MCF 10A (cell line): ENCODE measurements around the gene ZBTB25. TPM values are rescaled to one million over a fixed set of nuclear protein-coding genes. Genes with fewer than 3 reads are reported as not detected.

Experiments used
- BruUV-seq: library from RNA; stranded (reverse); fragments of 400-500 nt; replicated peaks from 2 replicates; lab custom pipeline; 2021; lab: Mats Ljungman, UMichigan
- CTCF ChIA-PET: fragments of 300-600 bp; sonication (Branson Sonifier 250); formaldehyde crosslinking; extraction: SDS; loops from one replicate; lab custom pipeline; 2021; ENCODE audit warnings: antibody characterized with exemption, inconsistent platforms; lab: Yijun Ruan, JAX
- POLR2A ChIA-PET: fragments of 300-600, 350-650 bp; sonication (Branson Sonifier 250); formaldehyde crosslinking; extraction: SDS; loops from one replicate; lab custom pipeline; 2020; ENCODE audit warnings: antibody characterized with exemption, inconsistent platforms; lab: Yijun Ruan, JAX
- DNase-seq: peaks from one replicate; pipeline ENCODE4 v3.0.0-alpha.2; 2018; ENCODE audit not compliant: unreplicated experiment
- H3K27ac Mint-ChIP-seq: one replicate; pipeline ENCODE4 v1.8.0; 2022; ENCODE audit warnings: mild to moderate bottlenecking, low read depth, mixed read lengths; ENCODE audit not compliant: unreplicated experiment
- H3K27me3 Mint-ChIP-seq: one replicate; pipeline ENCODE4 v1.8.0; 2022; ENCODE audit warnings: mixed read lengths; ENCODE audit not compliant: insufficient read depth, unreplicated experiment
- H3K36me3 Mint-ChIP-seq: one replicate; pipeline ENCODE4 v1.8.0; 2022; ENCODE audit warnings: mild to moderate bottlenecking, moderate library complexity, mixed read lengths; ENCODE audit not compliant: insufficient read depth, unreplicated experiment
- H3K4me1 Mint-ChIP-seq: one replicate; pipeline ENCODE4 v1.8.0; 2022; ENCODE audit warnings: mixed read lengths; ENCODE audit not compliant: insufficient read depth, unreplicated experiment
- H3K4me3 Mint-ChIP-seq: one replicate; pipeline ENCODE4 v1.8.0; 2022; ENCODE audit warnings: mild to moderate bottlenecking, moderate library complexity, mixed read lengths; ENCODE audit not compliant: unreplicated experiment
- H3K9me3 Mint-ChIP-seq: one replicate; pipeline ENCODE4 v1.8.0; 2022; ENCODE audit warnings: mixed read lengths; ENCODE audit not compliant: unreplicated experiment
- CTCF ChIP-seq: fragments of 200-600 bp; IDR thresholded peaks from one replicate; pipeline ENCODE4 v1.8.0; 2022; ENCODE audit warnings: antibody characterized with exemption, mild to moderate bottlenecking; ENCODE audit not compliant: unreplicated experiment
- intact Hi-C: fragments of 100-400 bp; cut with micrococcal nuclease; formaldehyde crosslinking; loops from 2 replicates; pipeline ENCODE4 v1.14.1; 2022
- total RNA-seq: library from RNA; stranded (reverse); gene quantifications from 2 replicates; pipeline ENCODE4 v1.2.3, GENCODE V29; 2022

The ZBTB25 gene
- total RNA-seq, 1 experiment from 2014 or later, result 11.7 TPM

- Mint-ChIP-seq H3K4me3 (no peak overlapping the region), H3K4me1 (peaks cover 17% of the 10 kb centered on the region), H3K9me3 (no peaks in the 10 kb centered on the region), H3K36me3 (peaks cover 89% of the 10 kb centered on the region), H3K27me3 (no peaks in the 10 kb centered on the region), H3K27ac (no peak overlapping the region)
- BruUV-seq, result no TSS peak
- intact Hi-C loops, result no loop called here
- TF ChIP-seq CTCF, result no peak
- ChIA-PET POLR2A (interaction anchor here (0.6 to 2.4 kb wide), 2 partner anchors 47 to 64 kb away, joined by 3 to 8 read pairs; partner anchors contain the start of gene ZBTB1), CTCF (interaction anchor here (4.5 kb wide), 1 partner anchor 11 kb away, joined by 30 read pairs; no protein-coding TSS in a partner anchor)
- no peak for DNase-seq
These were observed 63.1 kb downstream of the ZBTB25 start for GRCh38 chr14:64440494-64440893.

- peaks cover 93% of the 10 kb centered on the region for H3K36me3 Mint-ChIP-seq
- no peaks in the 10 kb centered on the region for H3K9me3 Mint-ChIP-seq
- no peaks in the 10 kb centered on the region for H3K27me3 Mint-ChIP-seq
- ChIA-PET CTCF (interaction anchor here (0.7 to 4.5 kb wide), 2 partner anchors 9 to 40 kb away, joined by 3 to 30 read pairs; no protein-coding TSS in a partner anchor), POLR2A (interaction anchor here (0.9 to 2.4 kb wide), 4 partner anchors 10 to 66 kb away, joined by 4 to 8 read pairs (median 4); partner anchors contain the start of genes MTHFD1 and ZBTB1)
- H3K27ac Mint-ChIP-seq, result peak overlapping the region; percentile 81
- no peak for TF ChIP-seq CTCF
- intact Hi-C loops, result no loop called here
- H3K4me3 Mint-ChIP-seq, result no peak overlapping the region
- peaks cover 17% of the 10 kb centered on the region for H3K4me1 Mint-ChIP-seq
- no peak for DNase-seq
- no TSS peak for BruUV-seq
These were observed 64.5 kb downstream of the ZBTB25 start for GRCh38 chr14:64439141-64439540.

DNA sequence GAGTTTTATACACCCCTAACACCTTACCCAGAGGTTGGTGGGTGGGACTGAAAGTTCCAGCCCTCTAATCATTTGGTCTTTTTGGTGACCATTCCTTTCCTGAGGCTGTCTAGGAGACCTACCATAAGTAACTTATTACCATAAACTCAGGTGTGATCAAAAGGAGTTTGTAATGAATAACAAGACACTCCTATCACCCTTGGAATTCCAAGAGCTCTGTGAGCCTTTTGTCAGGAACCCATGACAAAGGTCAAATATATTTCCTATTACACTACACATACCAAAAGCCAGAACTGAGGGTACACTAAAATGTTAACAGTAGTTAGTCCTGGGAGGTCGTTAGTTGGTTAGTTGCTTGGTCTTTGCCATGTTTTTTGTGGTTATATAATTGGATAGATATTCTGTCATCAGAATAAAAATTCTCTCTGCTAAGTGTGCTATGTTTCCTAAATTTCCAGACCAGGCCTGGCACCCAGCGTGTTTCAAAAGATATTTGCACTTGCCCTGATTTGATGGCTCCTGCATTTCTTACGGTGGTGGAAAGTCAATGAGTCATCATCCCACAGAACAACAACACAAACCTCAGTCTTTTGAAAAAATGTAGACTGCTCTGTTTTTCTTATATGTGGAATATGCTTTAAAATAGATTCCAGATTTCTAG, 65.3 kb downstream of the ZBTB25 start:
- no peak for TF ChIP-seq CTCF
- ChIA-PET CTCF (interaction anchor here (0.6 to 4.5 kb wide), 3 partner anchors 8 to 74 kb away, joined by 3 to 30 read pairs (median 3); no protein-coding TSS in a partner anchor), POLR2A (interaction anchor here (0.6 to 2.4 kb wide), 5 partner anchors 11 to 66 kb away, joined by 3 to 8 read pairs (median 4); partner anchors contain the start of genes MTHFD1 and ZBTB1)
- intact Hi-C loops, result no loop called here
- peaks cover 93% of the 10 kb centered on the region for H3K36me3 Mint-ChIP-seq
- peaks cover 17% of the 10 kb centered on the region for H3K4me1 Mint-ChIP-seq
- no TSS peak for BruUV-seq
- H3K9me3 Mint-ChIP-seq, result no peaks in the 10 kb centered on the region
- H3K27me3 Mint-ChIP-seq, result no peaks in the 10 kb centered on the region
- peak overlapping the region; percentile 81 for H3K27ac Mint-ChIP-seq
- no peak overlapping the region for H3K4me3 Mint-ChIP-seq
- DNase-seq, result peak; percentile 63

DNA sequence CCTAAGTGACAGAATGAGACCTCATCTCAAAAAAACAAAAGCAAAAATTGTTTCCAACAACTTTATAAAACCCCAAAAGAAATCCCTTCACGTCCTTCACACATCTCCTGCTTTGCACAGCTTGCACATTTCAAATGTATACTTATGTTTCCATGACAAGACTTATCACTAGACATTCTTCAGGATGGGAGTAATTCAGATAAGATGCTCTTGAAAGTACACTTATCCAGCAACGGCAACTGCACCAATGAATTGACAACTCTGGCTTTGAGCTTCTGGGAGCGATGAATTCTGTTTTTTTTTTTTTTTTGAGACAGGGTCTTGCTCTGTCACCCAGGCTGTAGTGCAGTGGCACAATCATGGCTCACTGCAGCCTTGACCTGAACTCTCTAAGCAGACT, 69.1 kb downstream of the ZBTB25 start:
- no peaks in the 10 kb centered on the region for H3K9me3 Mint-ChIP-seq
- peaks cover 17% of the 10 kb centered on the region for H3K4me1 Mint-ChIP-seq
- H3K36me3 Mint-ChIP-seq, result peaks cover 96% of the 10 kb centered on the region
- TF ChIP-seq CTCF, result no peak
- H3K27me3 Mint-ChIP-seq, result no peaks in the 10 kb centered on the region
- ChIA-PET CTCF (interaction anchor here (1.3 to 6.7 kb wide), 3 partner anchors 13 to 457 kb away, joined by 4 to 63 read pairs (median 5); no protein-coding TSS in a partner anchor), POLR2A (no interaction called here)
- H3K27ac Mint-ChIP-seq, result no peak overlapping the region
- BruUV-seq, result no TSS peak
- no peak for DNase-seq
- intact Hi-C loops, result no loop called here
- no peak overlapping the region for H3K4me3 Mint-ChIP-seq
